Endothelial cell of umbilical vein (primary cell): ENCODE results near the gene DUSP16. TPM values are rescaled to one million over a fixed set of nuclear protein-coding genes. Genes with fewer than 3 reads are reported as not detected.

Experiments used
- BruUV-seq: library from RNA; stranded (reverse); fragments of 400-500 nt; replicated peaks from 2 replicates; lab custom pipeline; 2021; lab: Mats Ljungman, UMichigan
- CTCF ChIA-PET: fragments of 300-600, 350-600 bp; sonication (Branson Sonifier 250); formaldehyde crosslinking; loops from one replicate; lab custom pipeline; 2021; ENCODE audit warnings: antibody characterized with exemption, inconsistent platforms; lab: Charles Lee
- POLR2A ChIA-PET: fragments of 300-600, 350-600 bp; sonication (Branson Sonifier 250); formaldehyde crosslinking; loops from one replicate; lab custom pipeline; 2021; ENCODE audit warnings: antibody characterized with exemption, inconsistent platforms; lab: Charles Lee
- DNase-seq: peaks from one replicate; pipeline ENCODE4 v3.0.0-alpha.2; 2011; ENCODE audit warnings: low read depth, low spot score
- FAIRE-seq: peaks from 2 replicates; lab custom pipeline; 2011; peaks lifted over from hg19 to GRCh38; lab: Jason Lieb, UNC
- H2AFZ ChIP-seq: 2 replicates; pipeline ENCODE4 v1.6.0; 2012; ENCODE audit warnings: low read depth, low read length, control low read depth, inconsistent platforms
- H3K27ac ChIP-seq: 2 replicates; pipeline ENCODE4 v1.5.1; 2011; ENCODE audit warnings: low read depth, mild to moderate bottlenecking, control low read depth, low read length, moderate library complexity; ENCODE audit not compliant: insufficient read depth
- H3K27me3 ChIP-seq, 2 experiments: 2 replicates each; pipeline versions ENCODE4 v1.6.0 to v1.6.1; 2011; ENCODE audit warnings: low read length in 2 of 2, mixed read lengths in 1 of 2; ENCODE audit not compliant: control insufficient read depth in 2 of 2, insufficient read depth in 2 of 2
- H3K36me3 ChIP-seq, 2 experiments: 2 replicates in 1 of 2; 3 replicates in 1 of 2; pipeline ENCODE4 v1.5.1; 2011; ENCODE audit warnings: low read length in 2 of 2, mild to moderate bottlenecking in 1 of 2, moderate library complexity in 1 of 2; ENCODE audit not compliant: control insufficient read depth in 2 of 2, insufficient read depth in 2 of 2; ENCODE audit errors: extremely low read depth in 1 of 2
- H3K4me1 ChIP-seq: 3 replicates; pipeline ENCODE4 v1.5.1; 2011; ENCODE audit warnings: mild to moderate bottlenecking, low read length; ENCODE audit not compliant: control insufficient read depth, insufficient read depth; ENCODE audit errors: extremely low read depth
- H3K4me2 ChIP-seq: 2 replicates; pipeline ENCODE4 v1.6.1; 2011; ENCODE audit warnings: low read length, control low read depth, mixed read lengths; ENCODE audit not compliant: insufficient read depth
- H3K4me3 ChIP-seq, 3 experiments: fragments of 200-600 bp in 1 of 3; sonication (generic), shearing (Covaris generic) in 1 of 3; replicated peaks in 1 of 3; 2 replicates each; pipeline ENCODE4 v1.5.1; 2011 to 2016; ENCODE audit warnings: control low read depth in 3 of 3, low read length in 3 of 3, mild to moderate bottlenecking in 2 of 3, inconsistent platforms in 1 of 3, low read depth in 1 of 3, moderate library complexity in 1 of 3; ENCODE audit not compliant: insufficient read depth in 1 of 3
- H3K79me2 ChIP-seq: 2 replicates; pipeline ENCODE4 v1.6.0; 2012; ENCODE audit warnings: low read length, inconsistent platforms; ENCODE audit not compliant: control insufficient read depth, insufficient read depth
- H3K9ac ChIP-seq: replicated peaks from 2 replicates; pipeline ENCODE3; 2011; ENCODE audit warnings: low read length, control low read depth; ENCODE audit not compliant: insufficient read depth; ENCODE audit errors: extremely low read depth
- H3K9me1 ChIP-seq: replicated peaks from 3 replicates; pipeline ENCODE4 v1.6.0; 2011; ENCODE audit warnings: mild to moderate bottlenecking, low read length; ENCODE audit not compliant: control insufficient read depth, insufficient read depth; ENCODE audit errors: extremely low read depth
- H3K9me3 ChIP-seq: replicated peaks from 2 replicates; pipeline ENCODE4 v1.5.1; 2012; ENCODE audit warnings: low read length, inconsistent platforms; ENCODE audit not compliant: control insufficient read depth, insufficient read depth
- H4K20me1 ChIP-seq: replicated peaks from 2 replicates; pipeline ENCODE3; 2011; ENCODE audit warnings: mild to moderate bottlenecking, low read length; ENCODE audit not compliant: control insufficient read depth, insufficient read depth; ENCODE audit errors: extremely low read depth
- CTCF ChIP-seq, 2 donors: IDR thresholded peaks; 1 replicate in 1 of 2; 2 replicates in 1 of 2; pipeline ENCODE4 v1.5.1; 2011; ENCODE audit warnings: low read length in 2 of 2, mild to moderate bottlenecking in 2 of 2, moderate library complexity in 2 of 2, control low read depth in 1 of 2, inconsistent platforms in 1 of 2, low read depth in 1 of 2; ENCODE audit not compliant: insufficient read depth in 1 of 2; ENCODE audit errors: extremely low read depth in 1 of 2
- EZH2 ChIP-seq: IDR thresholded peaks from 2 replicates; pipeline ENCODE4 v1.6.1; 2012; ENCODE audit warnings: borderline replicate concordance, low read depth, mild to moderate bottlenecking, moderate library complexity, low read length, inconsistent platforms; ENCODE audit not compliant: severe bottlenecking
- FOS ChIP-seq: IDR thresholded peaks from 2 replicates; pipeline ENCODE4 v1.6.1; 2011; ENCODE audit warnings: mild to moderate bottlenecking, low read length, moderate library complexity, borderline replicate concordance; ENCODE audit not compliant: insufficient read depth
- GATA2 ChIP-seq: IDR thresholded peaks from 2 replicates; pipeline ENCODE4 v1.7.0; 2011; ENCODE audit warnings: low read depth, mild to moderate bottlenecking, moderate library complexity, mixed read lengths, low read length; ENCODE audit not compliant: insufficient read length, insufficient read depth
- JUN ChIP-seq: IDR thresholded peaks from 2 replicates; pipeline ENCODE4 v1.6.1; 2011; ENCODE audit warnings: borderline replicate concordance, low read depth; ENCODE audit not compliant: insufficient read length, insufficient read depth
- MAX ChIP-seq: IDR thresholded peaks from 2 replicates; pipeline ENCODE4 v1.6.1; 2011; ENCODE audit not compliant: insufficient read depth, insufficient read length
- MYC ChIP-seq: IDR thresholded peaks from one replicate; pipeline ENCODE4 v1.6.1; 2011; ENCODE audit warnings: mild to moderate bottlenecking, low read depth, low read length
- POLR2A ChIP-seq: IDR thresholded peaks from 2 replicates; pipeline ENCODE4 v1.6.1; 2012; ENCODE audit warnings: low read depth, mild to moderate bottlenecking, control low read depth, low read length
- POLR2AphosphoS5 ChIP-seq: IDR thresholded peaks from 2 replicates; pipeline ENCODE4 v1.6.1; 2012; ENCODE audit warnings: low read depth, mild to moderate bottlenecking, control low read depth, low read length, moderate library complexity; ENCODE audit not compliant: insufficient read depth
- dilution Hi-C: fragments of 300-500 bp; cut with MboI; formaldehyde crosslinking; loops from one replicate; pipeline ENCODE4 v1.15.0; 2019; ENCODE audit warnings: low sequenced_read_pairs; ENCODE audit not compliant: extremely low pct_ligation_motif_present
- intact Hi-C: fragments of 100-400 bp; cut with micrococcal nuclease; formaldehyde crosslinking; loops from one replicate; pipeline ENCODE4 v1.10.0; 2022
- polyA plus RNA-seq, 4 experiments: library from polyadenylated mRNA; depleted of rRNA in 3 of 4; stranded (reverse) in 3 of 4; unstranded in 1 of 4; fragments of >200 nt; gene quantifications; 2 replicates each; pipeline versions ENCODE4 v1.2.1 to v1.2.3, GENCODE V29; 2011 to 2012; ENCODE audit warnings: missing spikeins in 1 of 4
- total RNA-seq: library from RNA; stranded (reverse); gene quantifications from 2 replicates; pipeline ENCODE4 v1.2.3, GENCODE V29; 2021

DUSP16 gene
- total and polyA plus RNA-seq, 2 donors (not counting 3 experiments of a cell fraction or from before 2014, with no cell fraction given) = 7.4 to 19.5 TPM

- CTCF ChIA-PET = interaction anchor here (1.1 to 1.3 kb wide), 2 partner anchors 11 to 60 kb away, joined by 3 read pairs; no protein-coding TSS in a partner anchor
- Histone ChIP-seq H3K4me2 (no peak overlapping the region), H2AFZ (no peak overlapping the region), H3K4me1 (peaks cover 11% of the 10 kb centered on the region), H3K79me2 (peaks cover 2% of the 10 kb centered on the region), H3K4me3 (no peak overlapping the region), H4K20me1 (no peaks in the 10 kb centered on the region), H3K36me3 (no peaks in the 10 kb centered on the region), H3K9me3 (no peaks in the 10 kb centered on the region), H3K27ac (no peak overlapping the region), H3K9me1 (no peaks in the 10 kb centered on the region), H3K27me3 (no peaks in the 10 kb centered on the region), H3K9ac (no peak overlapping the region)
- DNase-seq (no peak), FAIRE-seq (no peak)
- no peak for TF ChIP-seq MYC
- TF ChIP-seq MAX = no peak
- no peak for TF ChIP-seq GATA2
- TF ChIP-seq JUN = no peak
- POLR2A ChIA-PET = no interaction called here
- intact Hi-C loops (no loop called here), dilution Hi-C loops (no loop called here)
- no TSS peak for BruUV-seq
Observed at GRCh38 chr12:12511021-12511783, 51.5 kb downstream of the DUSP16 start.

- ChIA-PET POLR2A (no interaction called here), CTCF (interaction anchor here (1.1 to 1.3 kb wide), 2 partner anchors 10 to 61 kb away, joined by 3 read pairs; no protein-coding TSS in a partner anchor)
- TF ChIP-seq MYC = no peak
- TF ChIP-seq GATA2 = no peak
- no peak for TF ChIP-seq POLR2AphosphoS5
- no peak for TF ChIP-seq POLR2A
- no peak for TF ChIP-seq EZH2
- TF ChIP-seq CTCF (IDR thresholded peaks at IDR 0.05; ENCODE audit: extremely low read depth in 1 of 2, insufficient read depth in 1 of 2, low read depth in 1 of 2, low read length in 2 of 2) = no peak
- TF ChIP-seq JUN = no peak
- TF ChIP-seq MAX = no peak
- TF ChIP-seq FOS = no peak
- Histone ChIP-seq H3K4me2 (no peak overlapping the region), H4K20me1 (no peaks in the 10 kb centered on the region), H3K36me3 (no peaks in the 10 kb centered on the region), H3K9ac (no peak overlapping the region), H2AFZ (no peak overlapping the region), H3K79me2 (peaks cover 5% of the 10 kb centered on the region), H3K27ac (no peak overlapping the region), H3K27me3 (no peaks in the 10 kb centered on the region), H3K4me1 (peaks cover 16% of the 10 kb centered on the region), H3K9me3 (no peaks in the 10 kb centered on the region), H3K4me3 (no peak overlapping the region), H3K9me1 (no peaks in the 10 kb centered on the region)
- dilution Hi-C loops (no loop called here), intact Hi-C loops (no loop called here)
- FAIRE-seq (no peak), DNase-seq (no peak)
- no TSS peak for BruUV-seq
Observed at GRCh38 chr12:12510551-12510950, 52.1 kb downstream of the DUSP16 start.
